HEK293 (cell line): Measurements from ENCODE around the gene RPGRIP1L.

Source experiments
- SETDB1 ChIP-seq: IDR thresholded peaks from one replicate; pipeline ENCODE4 v1.6.1; 2017; ENCODE audit warnings: mild to moderate bottlenecking, low read length, moderate library complexity, mixed read lengths; ENCODE audit not compliant: insufficient read length
- YY1 ChIP-seq: fragments of 450-650 bp; formaldehyde crosslinking; IDR thresholded peaks from 2 replicates; pipeline ENCODE4 v1.5.1; 2018; ENCODE audit warnings: missing biosample characterization, missing genetic modification characterization
- ZNF239 ChIP-seq: fragments of 450-650 bp; formaldehyde crosslinking; IDR thresholded peaks from 2 replicates; pipeline ENCODE4 v1.5.1; 2016; ENCODE audit warnings: missing biosample characterization, missing genetic modification characterization
- ZNF274 ChIP-seq, 2 experiments: fragments of 200-500 bp in 1 of 2; fragments of 450-650 bp in 1 of 2; sonication (Bioruptor generic) in 1 of 2; formaldehyde crosslinking in 1 of 2; IDR thresholded peaks; 2 replicates each; pipeline versions ENCODE4 v1.5.1 to v1.6.1; 2014 to 2016; ENCODE audit warnings: borderline replicate concordance in 1 of 2, inconsistent platforms in 1 of 2, low read length in 1 of 2, missing biosample characterization in 1 of 2, missing genetic modification characterization in 1 of 2
- ZNF514 ChIP-seq: fragments of 450-650 bp; formaldehyde crosslinking; IDR thresholded peaks from 2 replicates; pipeline ENCODE4 v1.5.1; 2016; ENCODE audit warnings: missing biosample characterization, missing genetic modification characterization
- ZNF549 ChIP-seq: fragments of 450-650 bp; IDR thresholded peaks from 2 replicates; pipeline ENCODE4 v1.5.1; 2018; ENCODE audit warnings: missing biosample characterization, missing genetic modification characterization, mild to moderate bottlenecking, inconsistent platforms, moderate library complexity
- ZNF610 ChIP-seq: fragments of 450-650 bp; formaldehyde crosslinking; IDR thresholded peaks from 2 replicates; pipeline ENCODE4 v1.5.1; 2016; ENCODE audit warnings: missing biosample characterization, missing genetic modification characterization, borderline replicate concordance
- TF ChIP-seq, protein P1 (sequence below): fragments of 450-650 bp; formaldehyde crosslinking; IDR thresholded peaks from 2 replicates; pipeline ENCODE4 v1.5.1; 2016; ENCODE audit warnings: missing biosample characterization, missing genetic modification characterization
- TF ChIP-seq, protein P2 (sequence below): fragments of 450-650 bp; formaldehyde crosslinking; IDR thresholded peaks from 2 replicates; pipeline ENCODE4 v1.5.1; 2016; ENCODE audit warnings: missing biosample characterization, missing genetic modification characterization
- TF ChIP-seq, protein P3 (sequence below): fragments of 450-650 bp; IDR thresholded peaks from 2 replicates; pipeline ENCODE4 v1.5.1; 2018; ENCODE audit warnings: missing biosample characterization, missing genetic modification characterization
- TF ChIP-seq, protein P4 (sequence below): fragments of 450-650 bp; formaldehyde crosslinking; IDR thresholded peaks from 2 replicates; pipeline ENCODE4 v1.5.1; 2016; ENCODE audit warnings: missing biosample characterization, missing genetic modification characterization
- TF ChIP-seq, protein P5 (sequence below): fragments of 450-650 bp; formaldehyde crosslinking; IDR thresholded peaks from 2 replicates; pipeline ENCODE4 v1.5.1; 2016; ENCODE audit warnings: missing biosample characterization, missing genetic modification characterization
- TF ChIP-seq, protein P6 (sequence below): fragments of 450-650 bp; formaldehyde crosslinking; IDR thresholded peaks from 2 replicates; pipeline ENCODE4 v1.5.1; 2016; ENCODE audit warnings: missing biosample characterization, missing genetic modification characterization, low read depth

DNA sequence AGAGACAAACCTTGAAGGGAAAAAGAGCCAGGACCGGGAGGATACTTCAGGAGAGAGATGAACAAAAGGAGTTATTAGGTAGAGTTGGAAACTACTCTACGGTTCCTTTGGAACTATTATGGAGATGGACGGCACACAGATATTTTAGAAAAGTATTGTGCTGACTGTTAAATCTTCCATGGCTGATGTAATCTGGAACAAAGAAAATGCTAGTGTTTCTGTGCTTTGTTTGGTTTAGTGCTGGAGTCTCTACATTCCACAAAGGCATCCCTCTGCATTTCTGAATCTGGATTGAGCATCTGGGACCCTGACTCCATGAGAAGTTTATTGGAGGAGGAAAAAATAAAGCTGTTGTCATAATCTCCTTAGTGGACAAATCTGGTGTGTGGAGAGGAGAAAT, 57.2 kb downstream of the RPGRIP1L start:
- TF ChIP-seq, protein P1, sequence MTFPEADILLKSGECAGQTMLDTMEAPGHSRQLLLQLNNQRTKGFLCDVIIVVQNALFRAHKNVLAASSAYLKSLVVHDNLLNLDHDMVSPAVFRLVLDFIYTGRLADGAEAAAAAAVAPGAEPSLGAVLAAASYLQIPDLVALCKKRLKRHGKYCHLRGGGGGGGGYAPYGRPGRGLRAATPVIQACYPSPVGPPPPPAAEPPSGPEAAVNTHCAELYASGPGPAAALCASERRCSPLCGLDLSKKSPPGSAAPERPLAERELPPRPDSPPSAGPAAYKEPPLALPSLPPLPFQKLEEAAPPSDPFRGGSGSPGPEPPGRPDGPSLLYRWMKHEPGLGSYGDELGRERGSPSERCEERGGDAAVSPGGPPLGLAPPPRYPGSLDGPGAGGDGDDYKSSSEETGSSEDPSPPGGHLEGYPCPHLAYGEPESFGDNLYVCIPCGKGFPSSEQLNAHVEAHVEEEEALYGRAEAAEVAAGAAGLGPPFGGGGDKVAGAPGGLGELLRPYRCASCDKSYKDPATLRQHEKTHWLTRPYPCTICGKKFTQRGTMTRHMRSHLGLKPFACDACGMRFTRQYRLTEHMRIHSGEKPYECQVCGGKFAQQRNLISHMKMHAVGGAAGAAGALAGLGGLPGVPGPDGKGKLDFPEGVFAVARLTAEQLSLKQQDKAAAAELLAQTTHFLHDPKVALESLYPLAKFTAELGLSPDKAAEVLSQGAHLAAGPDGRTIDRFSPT (tag by site-specific recombination), result no peak
- no peak for TF ChIP-seq ZNF610 (tag by site-specific recombination)
- TF ChIP-seq, protein P2, sequence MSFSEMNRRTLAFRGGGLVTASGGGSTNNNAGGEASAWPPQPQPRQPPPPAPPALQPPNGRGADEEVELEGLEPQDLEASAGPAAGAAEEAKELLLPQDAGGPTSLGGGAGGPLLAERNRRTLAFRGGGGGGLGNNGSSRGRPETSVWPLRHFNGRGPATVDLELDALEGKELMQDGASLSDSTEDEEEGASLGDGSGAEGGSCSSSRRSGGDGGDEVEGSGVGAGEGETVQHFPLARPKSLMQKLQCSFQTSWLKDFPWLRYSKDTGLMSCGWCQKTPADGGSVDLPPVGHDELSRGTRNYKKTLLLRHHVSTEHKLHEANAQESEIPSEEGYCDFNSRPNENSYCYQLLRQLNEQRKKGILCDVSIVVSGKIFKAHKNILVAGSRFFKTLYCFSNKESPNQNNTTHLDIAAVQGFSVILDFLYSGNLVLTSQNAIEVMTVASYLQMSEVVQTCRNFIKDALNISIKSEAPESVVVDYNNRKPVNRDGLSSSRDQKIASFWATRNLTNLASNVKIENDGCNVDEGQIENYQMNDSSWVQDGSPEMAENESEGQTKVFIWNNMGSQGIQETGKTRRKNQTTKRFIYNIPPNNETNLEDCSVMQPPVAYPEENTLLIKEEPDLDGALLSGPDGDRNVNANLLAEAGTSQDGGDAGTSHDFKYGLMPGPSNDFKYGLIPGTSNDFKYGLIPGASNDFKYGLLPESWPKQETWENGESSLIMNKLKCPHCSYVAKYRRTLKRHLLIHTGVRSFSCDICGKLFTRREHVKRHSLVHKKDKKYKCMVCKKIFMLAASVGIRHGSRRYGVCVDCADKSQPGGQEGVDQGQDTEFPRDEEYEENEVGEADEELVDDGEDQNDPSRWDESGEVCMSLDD (tag by site-specific recombination), result no peak
- TF ChIP-seq, protein P3, sequence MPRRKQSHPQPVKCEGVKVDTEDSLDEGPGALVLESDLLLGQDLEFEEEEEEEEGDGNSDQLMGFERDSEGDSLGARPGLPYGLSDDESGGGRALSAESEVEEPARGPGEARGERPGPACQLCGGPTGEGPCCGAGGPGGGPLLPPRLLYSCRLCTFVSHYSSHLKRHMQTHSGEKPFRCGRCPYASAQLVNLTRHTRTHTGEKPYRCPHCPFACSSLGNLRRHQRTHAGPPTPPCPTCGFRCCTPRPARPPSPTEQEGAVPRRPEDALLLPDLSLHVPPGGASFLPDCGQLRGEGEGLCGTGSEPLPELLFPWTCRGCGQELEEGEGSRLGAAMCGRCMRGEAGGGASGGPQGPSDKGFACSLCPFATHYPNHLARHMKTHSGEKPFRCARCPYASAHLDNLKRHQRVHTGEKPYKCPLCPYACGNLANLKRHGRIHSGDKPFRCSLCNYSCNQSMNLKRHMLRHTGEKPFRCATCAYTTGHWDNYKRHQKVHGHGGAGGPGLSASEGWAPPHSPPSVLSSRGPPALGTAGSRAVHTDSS, result no peak
- no peak for TF ChIP-seq ZNF549
- TF ChIP-seq, protein P4, sequence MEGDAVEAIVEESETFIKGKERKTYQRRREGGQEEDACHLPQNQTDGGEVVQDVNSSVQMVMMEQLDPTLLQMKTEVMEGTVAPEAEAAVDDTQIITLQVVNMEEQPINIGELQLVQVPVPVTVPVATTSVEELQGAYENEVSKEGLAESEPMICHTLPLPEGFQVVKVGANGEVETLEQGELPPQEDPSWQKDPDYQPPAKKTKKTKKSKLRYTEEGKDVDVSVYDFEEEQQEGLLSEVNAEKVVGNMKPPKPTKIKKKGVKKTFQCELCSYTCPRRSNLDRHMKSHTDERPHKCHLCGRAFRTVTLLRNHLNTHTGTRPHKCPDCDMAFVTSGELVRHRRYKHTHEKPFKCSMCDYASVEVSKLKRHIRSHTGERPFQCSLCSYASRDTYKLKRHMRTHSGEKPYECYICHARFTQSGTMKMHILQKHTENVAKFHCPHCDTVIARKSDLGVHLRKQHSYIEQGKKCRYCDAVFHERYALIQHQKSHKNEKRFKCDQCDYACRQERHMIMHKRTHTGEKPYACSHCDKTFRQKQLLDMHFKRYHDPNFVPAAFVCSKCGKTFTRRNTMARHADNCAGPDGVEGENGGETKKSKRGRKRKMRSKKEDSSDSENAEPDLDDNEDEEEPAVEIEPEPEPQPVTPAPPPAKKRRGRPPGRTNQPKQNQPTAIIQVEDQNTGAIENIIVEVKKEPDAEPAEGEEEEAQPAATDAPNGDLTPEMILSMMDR (tag by site-specific recombination), result no peak
- TF ChIP-seq SETDB1, result no peak
- TF ChIP-seq ZNF274 (IDR thresholded peaks at IDR 0.05; ENCODE audit: low read length), result no peak
- TF ChIP-seq ZNF274 (tag by site-specific recombination; IDR thresholded peaks at IDR 0.05; ENCODE audit: borderline replicate concordance), result no peak
- TF ChIP-seq, protein P5, sequence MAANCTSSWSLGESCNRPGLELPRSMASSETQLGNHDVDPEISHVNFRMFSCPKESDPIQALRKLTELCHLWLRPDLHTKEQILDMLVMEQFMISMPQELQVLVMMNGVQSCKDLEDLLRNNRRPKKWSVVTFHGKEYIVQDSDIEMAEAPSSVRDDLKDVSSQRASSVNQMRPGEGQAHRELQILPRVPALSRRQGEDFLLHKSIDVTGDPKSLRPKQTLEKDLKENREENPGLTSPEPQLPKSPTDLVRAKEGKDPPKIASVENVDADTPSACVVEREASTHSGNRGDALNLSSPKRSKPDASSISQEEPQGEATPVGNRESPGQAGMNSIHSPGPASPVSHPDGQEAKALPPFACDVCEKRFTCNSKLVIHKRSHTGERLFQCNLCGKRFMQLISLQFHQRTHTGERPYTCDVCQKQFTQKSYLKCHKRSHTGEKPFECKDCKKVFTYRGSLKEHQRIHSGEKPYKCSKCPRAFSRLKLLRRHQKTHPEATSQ (tag by site-specific recombination), result no peak
- TF ChIP-seq ZNF239, result no peak
- TF ChIP-seq ZNF514 (tag by site-specific recombination), result no peak
- TF ChIP-seq, protein P6, sequence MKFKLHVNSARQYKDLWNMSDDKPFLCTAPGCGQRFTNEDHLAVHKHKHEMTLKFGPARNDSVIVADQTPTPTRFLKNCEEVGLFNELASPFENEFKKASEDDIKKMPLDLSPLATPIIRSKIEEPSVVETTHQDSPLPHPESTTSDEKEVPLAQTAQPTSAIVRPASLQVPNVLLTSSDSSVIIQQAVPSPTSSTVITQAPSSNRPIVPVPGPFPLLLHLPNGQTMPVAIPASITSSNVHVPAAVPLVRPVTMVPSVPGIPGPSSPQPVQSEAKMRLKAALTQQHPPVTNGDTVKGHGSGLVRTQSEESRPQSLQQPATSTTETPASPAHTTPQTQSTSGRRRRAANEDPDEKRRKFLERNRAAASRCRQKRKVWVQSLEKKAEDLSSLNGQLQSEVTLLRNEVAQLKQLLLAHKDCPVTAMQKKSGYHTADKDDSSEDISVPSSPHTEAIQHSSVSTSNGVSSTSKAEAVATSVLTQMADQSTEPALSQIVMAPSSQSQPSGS (tag by site-specific recombination), result no peak
- no peak for TF ChIP-seq YY1 (tag by site-specific recombination)
